Brain microvascular endothelial cell (primary cell): ENCODE measurements around the gene ARFIP1.

ENCODE experiments used
- DNase-seq: peaks from one replicate; pipeline ENCODE4 v3.0.0-alpha.2; 2020
- H3K27ac ChIP-seq: fragments of 250-450 bp; sonication (Bioruptor Pico); 2 replicates; pipeline ENCODE4 v1.5.1; 2020; ENCODE audit warnings: mild to moderate bottlenecking, moderate library complexity
- H3K27me3 ChIP-seq: fragments of 250-450 bp; sonication (Bioruptor Pico); replicated peaks from 2 replicates; pipeline ENCODE4 v1.5.1; 2020; ENCODE audit warnings: mild to moderate bottlenecking
- H3K36me3 ChIP-seq: fragments of 250-450 bp; sonication (Bioruptor Pico); replicated peaks from 2 replicates; pipeline ENCODE4 v1.5.1; 2020; ENCODE audit warnings: mild to moderate bottlenecking
- H3K4me3 ChIP-seq: 2 replicates; pipeline ENCODE4 v1.5.1; 2011; ENCODE audit warnings: low read depth, mild to moderate bottlenecking, control low read depth, low read length, moderate library complexity
- CTCF ChIP-seq: IDR thresholded peaks from 2 replicates; pipeline ENCODE4 v1.5.1; 2011; ENCODE audit warnings: low read depth, mild to moderate bottlenecking, moderate library complexity, low read length, control low read depth, inconsistent platforms; ENCODE audit errors: missing control alignments
- in situ Hi-C: cut with HindIII; loops from 2 replicates; pipeline ENCODE4 v1.10.0; 2017; ENCODE audit warnings: low sequenced_read_pairs, low pct_ligation_motif_present

The ARFIP1 gene, protein sequence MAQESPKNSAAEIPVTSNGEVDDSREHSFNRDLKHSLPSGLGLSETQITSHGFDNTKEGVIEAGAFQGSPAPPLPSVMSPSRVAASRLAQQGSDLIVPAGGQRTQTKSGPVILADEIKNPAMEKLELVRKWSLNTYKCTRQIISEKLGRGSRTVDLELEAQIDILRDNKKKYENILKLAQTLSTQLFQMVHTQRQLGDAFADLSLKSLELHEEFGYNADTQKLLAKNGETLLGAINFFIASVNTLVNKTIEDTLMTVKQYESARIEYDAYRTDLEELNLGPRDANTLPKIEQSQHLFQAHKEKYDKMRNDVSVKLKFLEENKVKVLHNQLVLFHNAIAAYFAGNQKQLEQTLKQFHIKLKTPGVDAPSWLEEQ

DNA sequence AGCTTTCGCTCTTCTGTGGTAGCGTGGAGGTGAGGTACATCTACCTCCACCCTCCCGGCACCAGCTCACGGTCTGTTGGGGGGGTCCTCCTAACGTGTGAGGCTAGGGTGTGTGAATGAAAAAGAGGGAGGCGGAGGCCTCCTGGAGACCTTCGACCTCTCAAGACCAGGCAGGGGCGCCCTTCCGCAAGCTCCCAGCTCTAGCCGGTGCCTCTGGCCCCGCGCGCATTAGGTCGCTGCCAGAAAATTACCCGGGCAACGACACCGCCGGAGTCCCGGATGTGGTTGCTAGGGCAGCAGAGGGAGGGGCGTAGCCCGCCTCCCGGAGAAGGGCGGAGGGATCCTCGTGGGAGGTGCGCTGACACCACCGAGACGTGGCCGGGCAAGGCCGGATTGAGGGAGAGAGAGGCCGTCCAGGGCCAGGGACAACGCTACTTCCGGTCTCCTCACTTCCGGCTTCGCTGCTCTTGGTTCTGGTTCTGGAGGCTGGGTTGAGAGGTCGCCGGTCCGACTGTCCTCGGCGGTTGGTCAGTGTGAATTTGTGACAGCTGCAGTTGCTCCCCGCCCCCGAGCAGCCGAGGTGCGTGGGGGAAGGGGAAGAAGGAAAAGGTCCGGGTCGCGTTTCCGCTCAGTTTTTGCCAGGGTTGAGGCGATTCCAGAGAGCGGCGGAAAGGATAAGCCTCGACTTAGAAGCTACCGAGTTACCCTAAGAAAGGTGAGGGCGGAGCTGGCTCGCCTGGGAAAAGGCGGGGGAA is at the start of gene ARFIP1, which contains the start of gene TIGD4:
TSS of gene ARFIP1 (plus strand) at position 442 of the 754 bp plus-strand sequence. CDS start 49,680 bp downstream, outside the sequence.
TSS of gene TIGD4 (minus strand) at position 218 of the 754 bp plus-strand sequence. CDS start 8,726 bp downstream, outside the sequence.
- no peaks in the 10 kb centered on the region for H3K36me3 ChIP-seq
- TF ChIP-seq CTCF, result peak; percentile 28
- DNase-seq, result peak; percentile 96
- H3K27ac ChIP-seq, result peak within 1 kb of the TSS; percentile 72
- no peaks in the 10 kb centered on the region for H3K27me3 ChIP-seq
- in situ Hi-C loops, result no loop called here
- peak within 1 kb of the TSS; percentile 78 for H3K4me3 ChIP-seq

GRCh38 chr4:152731997-152732396 is 47.8 kb upstream of the ARFIP1 start:
- no peak for DNase-seq
- in situ Hi-C loops, result no loop called here
- H3K4me3 ChIP-seq, result no peak overlapping the region
- no peak overlapping the region for H3K27ac ChIP-seq
- no peak for TF ChIP-seq CTCF
- H3K36me3 ChIP-seq, result no peaks in the 10 kb centered on the region
- no peaks in the 10 kb centered on the region for H3K27me3 ChIP-seq

DNA sequence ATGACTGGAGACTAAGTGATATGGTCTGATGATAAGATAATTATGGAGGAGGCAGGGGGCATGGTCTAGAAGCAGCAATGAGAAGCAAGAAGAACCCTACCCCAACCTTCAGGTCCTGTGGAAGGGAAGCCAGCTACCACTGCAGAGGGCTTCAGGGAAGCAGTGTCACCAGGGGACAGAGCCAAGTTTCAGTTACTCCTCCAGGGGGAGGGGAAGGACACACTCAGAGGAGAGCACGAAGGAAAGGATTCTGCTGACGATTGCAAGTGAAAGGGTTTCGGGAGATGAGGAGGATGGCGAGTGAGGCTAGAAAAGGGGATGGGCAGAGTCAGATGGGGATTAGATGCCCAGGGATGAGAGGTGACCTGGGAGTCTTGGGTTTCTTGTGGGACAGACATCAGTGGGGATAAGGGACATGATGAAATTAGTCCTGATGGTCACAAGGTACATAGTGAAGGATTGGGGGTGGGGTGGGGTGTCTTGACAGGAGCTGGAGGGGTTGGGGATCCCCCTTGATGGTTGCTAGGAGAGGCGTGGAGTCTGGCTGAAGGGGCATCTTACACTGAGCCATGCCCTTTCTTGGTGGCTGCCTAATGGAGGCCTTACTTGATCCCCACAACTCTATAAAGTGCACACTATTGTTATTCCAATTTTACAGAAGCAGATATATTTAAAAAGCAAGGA is 45.6 kb upstream of the ARFIP1 start:
- Histone ChIP-seq H3K27ac (no peak overlapping the region), H3K36me3 (no peaks in the 10 kb centered on the region), H3K27me3 (no peaks in the 10 kb centered on the region), H3K4me3 (no peak overlapping the region)
- DNase-seq, result no peak
- no peak for TF ChIP-seq CTCF
- in situ Hi-C loops, result no loop called here

DNA sequence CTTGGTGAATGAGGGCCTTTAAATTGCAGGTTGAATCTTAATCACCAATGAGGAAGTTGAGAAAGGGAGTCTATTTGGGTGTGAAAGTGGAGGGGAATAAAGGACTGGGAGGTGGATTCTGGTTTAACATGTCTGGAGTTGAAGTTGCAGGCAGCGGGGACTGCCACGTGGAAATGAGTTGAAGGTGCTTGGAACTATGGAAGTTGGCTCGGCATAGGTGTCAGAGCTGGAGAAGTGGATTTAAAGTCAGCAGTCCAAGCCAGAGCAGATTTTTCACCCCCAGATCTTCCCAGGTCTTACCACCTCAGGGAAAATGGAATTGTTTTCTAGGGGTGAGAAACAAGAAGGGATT is 45.1 kb upstream of the ARFIP1 start:
- no peaks in the 10 kb centered on the region for H3K27me3 ChIP-seq
- H3K4me3 ChIP-seq, result no peak overlapping the region
- in situ Hi-C loops, result no loop called here
- no peaks in the 10 kb centered on the region for H3K36me3 ChIP-seq
- TF ChIP-seq CTCF, result no peak
- H3K27ac ChIP-seq, result no peak overlapping the region
- DNase-seq, result no peak

- Histone ChIP-seq H3K36me3 (no peaks in the 10 kb centered on the region), H3K27me3 (no peaks in the 10 kb centered on the region), H3K27ac (no peak overlapping the region), H3K4me3 (no peak overlapping the region)
- in situ Hi-C loops, result no loop called here
- peak; percentile 35 for TF ChIP-seq CTCF
- no peak for DNase-seq
Measured at GRCh38 chr4:152735396-152735859, 44.3 kb upstream of the ARFIP1 start.
